Measurements from ENCODE around the gene ARMCX6.
"Not testable (repeated sequence)": the region's sequence is repeated elsewhere in the genome, so short reads cannot be mapped to it uniquely, and the experiment has no call there.

Gene ARMCX6

DNA sequence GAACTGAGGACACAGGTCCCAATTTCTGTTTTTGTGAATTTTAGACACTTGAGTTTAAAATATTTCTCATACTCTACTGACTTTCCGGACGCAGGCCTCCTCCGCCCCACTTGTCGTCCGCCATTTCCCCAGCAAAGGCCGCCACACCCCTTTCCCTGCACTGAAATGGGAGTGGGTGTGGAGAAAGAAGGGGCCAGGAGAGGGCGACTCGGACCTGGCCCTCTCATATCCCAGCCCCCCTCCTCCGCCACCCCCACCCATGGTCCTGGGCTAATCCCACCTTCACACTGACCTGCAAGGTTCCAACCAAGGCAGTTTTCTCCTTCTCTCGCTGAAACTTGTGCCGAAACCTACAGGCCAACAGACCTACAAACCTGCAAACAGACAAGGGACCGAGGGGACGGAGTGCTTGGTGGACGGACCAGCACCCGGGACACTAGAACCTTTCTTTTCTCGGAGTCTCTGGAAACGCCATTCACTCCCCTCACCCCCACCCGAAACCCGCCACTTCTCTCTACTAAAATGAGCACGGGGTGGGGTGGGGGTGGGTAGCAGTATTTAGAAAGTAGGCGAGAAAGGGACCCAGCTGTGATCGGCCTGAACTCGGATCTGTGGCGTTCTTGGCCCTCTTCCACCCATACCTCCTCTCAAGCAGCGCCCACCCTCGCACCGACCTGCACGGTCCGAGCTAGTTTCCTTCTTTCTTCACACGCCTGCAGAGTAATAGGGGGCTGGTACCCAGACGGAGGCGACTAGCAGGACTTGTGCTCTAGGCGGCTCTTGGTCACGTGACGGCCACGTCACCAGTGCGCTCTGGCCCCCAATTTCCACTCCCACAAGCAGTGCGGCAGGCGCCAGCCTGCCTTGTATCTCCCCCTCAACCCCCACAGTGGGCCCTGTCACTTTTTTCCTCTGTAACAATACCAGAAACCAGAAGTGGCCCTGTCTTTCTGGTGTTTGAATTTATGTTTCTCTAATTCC is at the start of gene ARMCX6:
Gene ARMCX6 (minus strand): TSS at position 790 of the 981 bp plus-strand sequence. CDS start 1,380 bp downstream, outside the sequence.
- peak; percentile 68 for DNase-seq

DNA sequence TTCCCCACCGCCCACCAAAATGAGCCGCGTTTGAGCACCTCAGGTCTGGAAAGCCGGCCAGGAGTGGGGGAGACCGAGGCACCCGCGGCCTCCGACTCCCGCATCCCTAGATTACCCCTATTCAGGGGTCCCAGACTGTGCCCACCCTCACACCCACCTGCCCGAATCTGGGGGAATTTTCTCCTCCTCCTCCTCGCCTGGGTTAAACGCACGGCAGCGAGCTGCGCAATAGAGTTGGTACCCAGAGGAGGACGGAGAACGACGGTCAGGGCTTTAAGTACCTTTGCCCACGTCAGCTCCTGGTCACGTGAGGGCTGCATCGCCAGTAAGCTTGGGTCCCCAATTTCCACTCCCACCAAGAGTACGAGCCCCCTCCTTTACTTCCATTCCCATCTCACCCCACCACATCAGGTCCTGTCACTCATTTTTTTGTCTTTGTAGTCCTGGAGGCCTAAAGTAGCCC is 41.8 kb upstream of the ARMCX6 start, which contains the start of gene ARMCX2:
Gene ARMCX2 (minus strand): TSS at position 250 of the 463 bp plus-strand sequence. CDS start 2,262 bp downstream, outside the sequence.
- DNase-seq = peak; percentile 69

DNA sequence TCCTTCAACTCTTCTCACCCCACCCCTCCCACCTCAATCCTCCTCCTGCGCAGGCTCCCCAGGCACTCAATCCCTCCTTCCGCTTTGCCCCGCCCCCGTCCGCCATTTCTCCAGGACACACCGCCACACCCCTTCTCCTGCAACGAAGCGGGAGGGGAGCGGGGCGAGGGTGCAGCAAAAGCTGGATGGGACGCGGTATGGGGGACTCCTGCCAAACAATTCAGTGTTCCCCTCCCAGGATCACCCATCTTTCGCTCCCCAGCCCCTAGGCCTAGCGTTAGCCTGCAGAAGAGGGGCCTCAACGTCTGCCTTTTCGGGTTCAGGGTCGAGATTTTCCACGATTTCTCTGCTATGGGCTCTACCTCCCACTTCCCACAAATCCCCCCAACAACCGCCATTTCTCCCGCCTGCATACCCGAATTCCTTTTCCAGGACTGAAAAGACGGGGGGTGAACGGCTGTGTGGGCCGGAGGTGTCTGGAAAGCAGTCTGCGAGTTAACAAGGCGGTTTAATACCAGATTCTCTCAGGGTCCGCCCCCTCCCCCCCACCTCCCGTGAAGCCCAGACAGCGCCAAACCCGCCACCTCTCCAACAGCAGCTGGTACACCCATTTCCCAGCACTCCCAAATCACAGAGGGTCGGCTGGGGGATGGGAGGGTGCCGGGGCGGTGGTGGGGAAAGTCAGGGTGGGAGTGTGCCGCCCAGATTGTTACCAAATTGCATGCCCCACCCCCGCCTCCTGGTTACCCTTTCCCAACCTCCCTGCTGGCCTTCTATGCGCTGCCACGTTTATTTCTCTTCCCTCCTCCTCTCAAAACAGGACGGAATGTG is 41.1 kb upstream of the ARMCX6 start:
- peak; percentile 71 for DNase-seq

DNA sequence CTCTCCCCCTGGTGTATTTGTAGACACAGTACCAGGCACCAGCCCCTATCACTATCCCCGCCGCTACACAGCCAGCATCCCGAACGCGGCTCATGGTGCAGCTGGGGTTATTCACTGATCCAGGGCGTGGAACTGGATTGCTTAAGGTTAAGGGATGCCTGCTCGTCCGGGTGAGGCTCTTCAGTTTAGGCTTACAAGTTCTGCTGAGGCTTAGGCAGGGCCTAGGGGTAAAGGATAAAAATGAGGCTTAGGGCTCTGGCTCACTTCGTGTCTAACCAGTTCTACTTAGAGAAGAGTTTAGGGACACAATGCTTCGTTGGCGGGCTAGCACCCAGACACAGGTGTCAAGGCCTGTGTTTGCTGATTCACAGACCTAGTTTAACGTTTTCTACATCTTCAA is 39.7 kb upstream of the ARMCX6 start:
- no peak for DNase-seq

DNA sequence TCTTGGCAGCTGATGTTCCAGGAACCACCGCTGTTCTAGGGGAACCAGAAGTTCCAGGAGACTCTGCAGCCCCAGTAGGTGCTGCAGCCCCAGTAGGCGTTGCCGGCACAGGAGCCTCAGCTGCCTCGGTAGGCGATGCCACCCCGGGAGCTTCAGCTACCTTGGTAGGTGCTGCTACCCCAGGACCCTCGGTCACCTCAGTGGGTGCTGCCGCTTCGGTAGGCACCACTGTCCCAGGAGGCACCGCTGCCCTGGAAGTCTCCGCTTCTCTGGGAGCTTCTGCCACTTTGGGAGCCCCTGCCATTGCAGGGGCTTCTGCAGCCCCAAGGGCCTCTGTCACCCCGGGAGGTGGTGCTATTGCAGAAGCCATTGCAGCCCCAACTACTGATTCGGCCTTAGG is 39.0 kb upstream of the ARMCX6 start:
- no peak for DNase-seq

DNA sequence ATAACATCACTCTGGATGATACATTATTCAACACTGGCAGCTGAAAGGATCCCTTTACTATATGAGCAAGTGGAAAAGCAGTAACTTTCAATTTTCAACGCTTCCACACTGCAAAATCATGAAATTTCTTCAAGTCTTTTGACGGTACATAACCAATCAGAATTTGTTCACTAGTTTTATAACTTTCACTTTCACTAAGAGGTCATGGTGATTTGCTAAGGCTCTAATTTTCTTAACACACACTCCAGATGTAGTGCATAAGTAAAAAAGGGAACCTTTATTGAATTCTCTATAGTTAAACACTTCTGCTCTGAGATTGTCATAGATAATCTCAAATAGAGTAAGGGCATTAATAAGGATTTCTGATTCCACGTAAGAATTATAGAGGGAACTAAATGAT is 37.7 kb upstream of the ARMCX6 start:
- no peak for DNase-seq

DNA sequence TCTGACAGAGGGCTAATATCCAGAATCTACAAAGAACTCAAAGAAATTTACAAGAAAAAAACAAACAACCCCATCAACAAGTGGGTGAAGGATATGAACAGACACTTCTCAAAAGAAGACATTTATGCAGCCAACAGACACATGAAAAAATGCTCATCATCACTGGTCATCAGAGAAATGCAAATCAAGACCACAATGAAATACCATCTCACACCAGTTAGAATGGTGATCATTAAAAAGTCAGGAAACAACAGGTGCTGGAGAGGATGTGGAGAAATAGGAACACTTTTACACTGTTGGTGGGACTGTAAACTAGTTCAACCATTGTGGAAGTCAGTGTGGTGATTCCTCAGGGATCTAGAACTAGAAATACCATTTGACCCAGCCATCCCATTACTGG is 29.9 kb upstream of the ARMCX6 start:
- DNase-seq = not testable (repeated sequence)

DNA sequence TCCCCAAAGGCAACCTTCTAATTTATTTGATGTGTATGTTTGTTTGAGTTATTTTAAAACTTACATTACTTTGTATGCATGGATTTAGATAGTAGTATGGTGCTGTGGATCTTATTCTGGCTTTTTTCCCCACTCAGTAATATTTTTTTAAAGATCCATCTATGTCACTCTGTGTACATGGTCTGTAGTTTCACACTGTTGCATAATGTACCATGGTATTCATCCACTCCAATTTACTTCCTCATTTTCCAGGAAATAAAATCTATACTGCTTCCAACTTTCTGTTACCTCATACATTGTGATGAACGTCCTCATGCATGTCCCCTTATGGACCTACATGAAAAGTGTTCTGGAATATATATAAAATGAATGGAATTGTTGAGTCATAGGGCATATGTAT is 24.3 kb upstream of the ARMCX6 start:
- DNase-seq = no peak

DNA sequence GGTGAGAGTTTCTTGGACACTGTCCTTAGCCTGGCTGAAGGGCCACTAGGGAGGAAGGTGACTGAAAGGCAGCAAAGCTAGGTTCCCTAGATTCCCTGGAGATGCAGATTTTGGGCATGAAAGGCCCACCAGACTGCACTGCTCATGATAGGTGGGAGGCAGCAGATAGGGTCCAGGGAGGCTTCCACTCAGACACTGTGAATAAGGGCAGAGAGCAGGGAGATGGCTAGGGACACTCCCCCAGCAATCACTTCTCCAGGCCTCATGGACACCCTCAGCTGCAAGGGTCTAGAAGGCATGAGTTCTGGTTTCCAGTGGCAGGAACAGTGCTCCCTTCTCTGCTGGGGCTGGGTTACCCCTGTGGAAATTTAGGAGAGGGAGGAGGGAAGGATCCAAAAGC is 21.8 kb upstream of the ARMCX6 start:
- no peak for DNase-seq

DNA sequence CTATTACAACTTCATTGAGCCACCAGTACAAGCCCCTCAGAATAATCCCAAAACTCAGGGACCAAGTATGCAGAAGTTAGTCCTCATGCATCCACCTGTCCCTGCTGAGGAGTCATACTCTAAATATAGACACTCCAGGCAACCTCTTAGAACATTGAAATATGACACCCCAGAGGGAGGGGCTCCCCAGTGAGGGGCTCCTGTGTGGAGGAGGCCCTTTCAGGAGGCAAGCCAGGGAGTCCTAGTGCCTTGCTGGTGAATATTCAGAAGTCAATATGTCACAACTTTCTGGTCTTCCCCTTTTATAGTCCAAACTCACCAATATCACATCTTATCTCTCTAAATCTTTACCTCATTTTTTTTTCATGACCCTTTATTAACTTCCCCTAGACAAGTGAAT is 1.6 kb upstream of the ARMCX6 start:
- peak; percentile 4 for DNase-seq

DNA sequence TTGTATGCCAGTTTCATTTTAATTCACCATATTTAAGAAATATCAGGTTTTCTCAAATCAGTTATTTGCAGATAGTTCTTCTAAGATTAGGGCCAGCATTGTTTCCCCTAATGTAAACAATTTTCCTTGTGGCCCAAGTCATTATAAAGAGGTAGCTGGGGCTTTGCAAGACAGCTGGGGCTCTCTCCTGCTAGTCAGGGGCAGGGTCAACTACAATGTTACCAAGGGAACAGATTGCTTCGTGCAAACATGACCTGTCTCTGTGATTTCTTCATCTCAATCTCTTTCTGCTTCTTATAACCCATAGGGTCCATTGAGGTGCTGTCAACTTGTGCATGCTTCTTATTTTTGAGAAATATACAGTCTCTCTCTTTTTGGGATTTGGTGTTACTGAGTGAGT is 12.1 kb downstream of the ARMCX6 start:
- DNase-seq = no peak

DNA sequence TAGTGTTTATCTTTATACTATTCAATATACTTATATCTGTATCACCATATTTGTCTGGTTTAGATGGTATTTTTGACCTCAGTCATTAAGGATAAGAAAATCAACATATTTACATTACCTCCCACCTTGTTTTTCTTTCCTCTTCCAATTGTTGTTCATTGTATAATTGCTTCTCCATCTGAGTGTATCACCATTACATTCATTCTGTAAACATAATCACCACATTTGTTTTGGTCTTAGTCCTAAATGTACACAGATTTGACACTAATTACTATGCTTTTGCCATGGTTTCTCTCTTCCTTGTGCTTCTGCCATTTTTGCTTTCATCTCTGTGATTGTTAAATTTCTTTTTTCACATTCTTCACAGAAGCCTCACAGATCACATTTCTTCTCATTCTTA is 12.7 kb downstream of the ARMCX6 start:
- no peak for DNase-seq

DNA sequence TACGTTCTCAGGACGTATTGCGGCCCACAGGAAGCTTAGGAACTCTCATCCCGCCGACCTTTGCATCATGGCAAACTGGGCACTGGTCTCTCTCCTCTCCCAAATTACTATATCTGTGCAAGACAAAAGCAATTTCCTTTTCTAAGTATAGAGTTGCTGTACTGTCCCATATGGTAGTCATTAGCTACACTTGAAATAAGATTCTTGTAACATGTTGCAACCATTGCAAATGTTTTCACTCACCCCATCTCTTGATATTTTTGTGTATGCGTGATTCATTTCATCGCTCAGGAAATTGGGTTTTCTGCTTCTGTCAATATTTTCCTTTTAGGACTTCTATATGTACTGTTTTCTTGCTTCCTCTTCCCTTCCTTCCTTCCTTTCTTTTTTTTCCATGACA is 15.7 kb downstream of the ARMCX6 start:
- no peak for DNase-seq

DNA sequence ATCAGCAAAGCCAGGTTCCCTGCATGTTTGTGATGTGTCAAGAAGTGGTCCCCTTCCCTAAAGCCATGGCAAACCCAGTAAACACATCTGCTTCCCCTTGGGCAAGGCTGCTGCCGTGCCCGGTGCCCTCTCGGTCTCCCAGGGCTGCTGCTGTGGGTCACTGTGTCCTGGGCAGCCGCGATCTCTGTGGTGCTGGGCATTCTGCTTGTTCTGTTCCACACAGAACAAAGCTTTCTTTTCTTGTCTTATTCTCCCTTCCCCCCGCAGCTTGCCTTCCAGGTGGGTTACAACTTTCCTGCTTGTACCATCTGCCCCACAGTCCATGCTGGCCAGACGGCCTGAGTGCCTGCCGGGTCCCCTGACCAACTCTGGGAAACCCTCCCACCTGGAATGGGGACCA is 18.2 kb downstream of the ARMCX6 start:
- not testable (repeated sequence) for DNase-seq

DNA sequence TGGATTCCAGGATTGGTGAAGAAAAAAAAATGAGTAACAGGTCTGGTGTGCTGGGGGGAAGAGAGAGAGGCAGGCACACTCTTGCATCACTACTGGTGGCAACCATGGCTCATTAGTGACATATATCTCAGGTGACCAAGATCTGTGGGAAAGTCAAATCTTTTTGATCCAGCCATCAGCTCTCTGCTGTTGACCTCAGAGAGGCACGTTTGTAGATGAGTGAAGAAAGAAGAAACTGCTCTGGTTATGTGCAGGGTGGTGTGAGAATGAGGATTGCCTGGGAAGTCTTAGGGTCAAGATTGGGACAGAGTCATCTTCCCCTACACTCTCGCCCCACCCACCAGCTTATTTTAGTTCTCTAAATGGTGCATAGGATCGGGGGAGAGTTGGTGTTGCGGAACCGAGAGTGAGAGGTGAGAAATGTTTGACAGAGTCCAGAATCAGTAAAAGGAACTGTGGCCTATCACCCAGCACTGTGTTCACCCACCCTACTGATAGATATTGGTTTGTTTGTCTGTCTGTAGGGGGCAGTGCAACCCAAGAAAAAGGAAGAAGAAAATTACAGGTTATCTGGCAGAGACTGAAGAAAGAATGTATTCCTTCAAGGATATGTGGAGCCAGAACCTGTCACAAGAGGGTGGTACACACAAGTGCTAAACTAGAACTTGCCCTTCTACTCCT is 21.9 kb downstream of the ARMCX6 start:
- DNase-seq = peak; percentile 37

Measured in NCI-H1092 treated with DMSO at 0.1 percent for 48 hours (cell line).